HG03064 (cell line): ENCODE measurements around the gene PGM2L1.
"Not testable (repeated sequence)": the region's sequence is repeated elsewhere in the genome, so short reads cannot be mapped to it uniquely, and the experiment has no call there.

Source experiments
- ATAC-seq: cut with Tn5 transposase; IDR thresholded peaks from one replicate; pipeline ENCODE4 v1.9.1; 2021; ENCODE audit warnings: low read depth; ENCODE audit not compliant: unreplicated experiment

Gene PGM2L1

GRCh38 chr11:74398244-74399159 is at the start of gene PGM2L1:
Gene PGM2L1, minus strand, starts transcription at chr11:74398433. Its CDS starts 272 bp downstream, at chr11:74398161.
- ATAC-seq, result peak; percentile 86

- no peak for ATAC-seq
These were observed 49.5 kb upstream of the PGM2L1 start for GRCh38 chr11:74447720-74448119.

- ATAC-seq, result no peak
These were observed 48.3 kb upstream of the PGM2L1 start for GRCh38 chr11:74446532-74446938.

- ATAC-seq, result no peak
These were observed 46.1 kb upstream of the PGM2L1 start for GRCh38 chr11:74444173-74444826.

- ATAC-seq, result no peak
These were observed 45.0 kb upstream of the PGM2L1 start for GRCh38 chr11:74443071-74443864.

- ATAC-seq, result no peak
These were observed 44.4 kb upstream of the PGM2L1 start for GRCh38 chr11:74442636-74443035.

GRCh38 chr11:74438681-74439080 is 40.4 kb upstream of the PGM2L1 start:
- ATAC-seq, result no peak

- no peak for ATAC-seq
These were observed 39.3 kb upstream of the PGM2L1 start for GRCh38 chr11:74437441-74438042.

- ATAC-seq, result no peak
These were observed 36.3 kb upstream of the PGM2L1 start for GRCh38 chr11:74434528-74434927.

GRCh38 chr11:74429205-74429604 is 31.0 kb upstream of the PGM2L1 start:
- ATAC-seq, result no peak

GRCh38 chr11:74427384-74427886 is 29.2 kb upstream of the PGM2L1 start:
- ATAC-seq, result no peak

- ATAC-seq, result no peak
These were observed 26.9 kb upstream of the PGM2L1 start for GRCh38 chr11:74425100-74425499.

- ATAC-seq, result no peak
These were observed 20.3 kb upstream of the PGM2L1 start for GRCh38 chr11:74418509-74418895.

GRCh38 chr11:74417860-74418508 is 19.8 kb upstream of the PGM2L1 start:
- no peak for ATAC-seq

- ATAC-seq, result no peak
These were observed 19.2 kb upstream of the PGM2L1 start for GRCh38 chr11:74417379-74417804.

- ATAC-seq, result not testable (repeated sequence)
These were observed 18.7 kb upstream of the PGM2L1 start for GRCh38 chr11:74416974-74417373.

- ATAC-seq, result no peak
These were observed 14.6 kb upstream of the PGM2L1 start for GRCh38 chr11:74412733-74413359.

- ATAC-seq, result no peak
These were observed 14.1 kb upstream of the PGM2L1 start for GRCh38 chr11:74412321-74412720.

GRCh38 chr11:74409633-74410032 is 11.4 kb upstream of the PGM2L1 start:
- ATAC-seq, result no peak
